Activated naive CD4-positive, alpha-beta T cell treated with Interleukin-2 at 50 U/mL for 16 hours (primary cell): ENCODE results near the gene OVAAL.

ENCODE experiments used
- DNase-seq: peaks from one replicate; pipeline ENCODE4 v3.0.0-alpha.2; 2020

The OVAAL gene

DNA sequence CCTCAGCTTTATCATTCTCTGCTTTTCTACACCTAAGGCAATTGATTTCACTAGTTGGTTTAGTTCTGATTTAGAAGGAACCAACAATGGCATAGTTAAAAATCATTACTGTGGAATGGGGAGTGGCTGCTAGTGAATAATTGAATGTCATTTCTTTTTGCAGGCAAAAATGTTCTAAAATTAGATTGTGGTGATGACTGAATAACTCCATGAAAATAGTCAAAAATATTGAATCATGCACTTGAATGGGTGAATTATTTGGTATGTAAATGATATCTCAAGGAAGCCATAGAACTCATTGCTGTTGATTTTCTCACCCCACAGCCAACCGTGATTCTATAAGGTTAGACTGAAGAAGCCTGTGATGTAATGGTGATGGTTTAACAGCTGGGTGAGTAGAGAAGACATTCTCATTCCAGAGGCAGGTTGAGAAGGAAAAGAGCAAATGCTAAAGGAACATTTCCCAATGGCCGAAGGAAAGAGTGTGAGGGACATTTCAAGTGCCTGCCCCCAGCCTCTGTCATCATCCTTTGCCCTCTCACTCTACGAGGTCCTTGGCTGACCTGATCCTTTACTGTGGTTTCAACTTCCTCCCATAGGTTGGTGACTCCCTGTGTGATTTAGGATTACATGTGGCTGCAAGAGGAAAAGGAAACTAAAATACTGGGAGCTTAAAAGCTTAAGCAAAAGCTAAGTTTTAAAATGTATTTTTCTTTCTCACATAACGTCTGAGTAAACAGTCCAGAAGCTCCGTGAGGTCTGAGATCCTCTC lies 12.5 kb downstream of the OVAAL start:
- no peak for DNase-seq

- peak; percentile 59 for DNase-seq
Observed at GRCh38 chr1:180571832-180572636, 13.3 kb downstream of the OVAAL start.

- no peak for DNase-seq
Observed at GRCh38 chr1:180572760-180573159, 14.0 kb downstream of the OVAAL start.

- no peak for DNase-seq
Observed at GRCh38 chr1:180574031-180574713, 15.4 kb downstream of the OVAAL start.

DNA sequence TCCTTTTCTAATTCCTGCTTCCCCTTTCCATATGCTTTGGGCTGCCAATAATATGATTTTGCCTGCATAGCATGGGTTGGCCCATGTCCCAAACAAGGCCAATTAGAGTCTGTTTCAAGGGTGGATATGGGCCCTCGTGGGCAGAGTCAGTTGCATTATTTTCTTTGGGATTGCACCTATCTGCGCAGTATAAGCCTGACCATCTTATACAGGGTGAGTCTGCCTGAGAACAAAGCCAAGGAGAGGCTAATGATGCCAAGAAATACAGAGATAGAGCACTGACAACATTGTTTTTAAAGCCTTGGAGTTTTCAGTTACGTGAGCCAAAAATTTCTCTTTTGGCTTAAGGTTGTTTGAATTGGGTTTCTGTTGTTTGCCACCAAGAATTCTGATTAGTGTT lies 18.6 kb downstream of the OVAAL start:
- no peak for DNase-seq

GRCh38 chr1:180579961-180580611 lies 21.3 kb downstream of the OVAAL start:
- DNase-seq, result no peak

DNA sequence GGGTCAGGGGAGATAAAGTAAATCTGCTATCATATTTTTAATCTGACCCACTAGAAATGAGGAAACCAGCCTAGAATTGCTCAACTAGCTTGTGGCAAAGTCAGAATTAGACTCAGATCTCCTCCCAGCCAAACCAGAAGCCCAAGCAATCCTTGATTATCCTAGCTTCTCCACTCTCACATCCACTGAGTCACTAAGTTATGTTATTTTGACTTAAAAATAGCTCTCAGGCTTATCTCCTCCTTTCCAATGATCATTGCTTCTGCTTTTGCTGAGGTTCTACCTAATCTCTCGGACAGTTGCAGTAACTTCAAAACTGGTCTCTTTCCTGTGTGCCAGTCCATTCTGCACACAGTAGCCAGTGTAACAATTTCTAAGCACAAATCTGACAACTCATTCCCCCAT lies 22.9 kb downstream of the OVAAL start:
- no peak for DNase-seq

GRCh38 chr1:180584869-180585268 lies 26.1 kb downstream of the OVAAL start:
- no peak for DNase-seq

DNA sequence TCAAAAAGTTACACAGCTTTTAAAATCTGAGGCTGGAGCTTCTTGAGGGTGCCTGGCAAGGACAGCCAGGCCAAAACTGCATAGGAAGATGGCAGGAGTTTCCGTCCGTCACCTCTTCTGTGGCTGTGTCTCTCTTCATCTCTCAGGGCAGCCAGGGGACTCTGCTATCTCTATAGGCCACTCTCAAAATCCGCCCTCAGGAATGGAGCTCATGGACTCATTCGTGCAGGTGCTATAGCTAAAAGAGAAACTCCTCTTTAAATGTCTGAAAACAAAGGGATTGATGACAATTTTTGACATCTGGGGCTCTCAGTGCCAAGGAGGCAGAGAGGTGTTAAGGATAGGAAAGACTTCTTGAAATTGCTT lies 27.2 kb downstream of the OVAAL start:
- no peak for DNase-seq

- DNase-seq, result no peak
Observed at GRCh38 chr1:180586671-180587155, 27.9 kb downstream of the OVAAL start.

DNA sequence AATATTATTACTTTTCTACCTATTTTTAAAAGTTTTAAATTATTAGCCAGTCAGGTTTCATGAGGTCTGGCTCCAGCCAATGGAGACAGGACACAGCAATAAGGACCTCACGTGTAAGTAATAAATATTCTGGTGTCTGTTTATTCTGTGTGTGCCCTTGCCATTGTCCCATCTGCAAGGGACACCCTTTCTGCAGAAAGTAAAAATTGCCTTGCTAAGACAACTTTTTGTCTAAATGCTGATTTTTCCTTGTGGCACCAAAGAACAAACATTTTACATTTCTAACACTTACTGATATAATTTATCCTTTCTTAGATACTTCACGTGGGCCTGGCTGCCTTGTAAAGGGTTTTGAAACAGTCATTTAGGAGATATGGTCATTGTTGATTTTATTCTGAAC lies 29.4 kb downstream of the OVAAL start:
- no peak for DNase-seq

- DNase-seq, result no peak
Observed at GRCh38 chr1:180590889-180591288, 32.1 kb downstream of the OVAAL start.

DNA sequence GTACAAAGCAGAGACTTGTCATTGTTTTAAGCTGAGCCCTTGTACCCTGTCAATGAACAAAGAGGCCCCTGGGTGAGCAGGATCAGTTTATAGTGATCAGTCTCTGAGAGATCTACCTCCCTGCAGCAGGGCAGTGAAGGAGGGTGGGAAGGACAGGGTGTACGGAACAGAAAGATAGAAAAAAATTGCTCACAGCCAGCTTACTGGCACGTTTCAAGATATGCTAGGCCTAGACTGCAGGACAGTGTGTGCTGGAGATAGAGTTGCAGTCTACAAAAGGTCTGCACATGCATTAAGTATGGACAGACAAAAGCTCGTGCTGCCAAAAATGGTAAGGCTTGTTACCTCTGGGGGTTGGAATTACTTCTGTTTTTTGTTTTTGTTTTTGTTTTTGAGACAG lies 34.6 kb downstream of the OVAAL start:
- no peak for DNase-seq

GRCh38 chr1:180594723-180595122 lies 36.0 kb downstream of the OVAAL start:
- no peak for DNase-seq

- no peak for DNase-seq
Observed at GRCh38 chr1:180595966-180596365, 37.2 kb downstream of the OVAAL start.

GRCh38 chr1:180597520-180597919 lies 38.8 kb downstream of the OVAAL start:
- DNase-seq, result no peak

- no peak for DNase-seq
Observed at GRCh38 chr1:180598333-180598974, 39.7 kb downstream of the OVAAL start.

- DNase-seq, result no peak
Observed at GRCh38 chr1:180600343-180600742, 41.6 kb downstream of the OVAAL start.

- DNase-seq, result no peak
Observed at GRCh38 chr1:180601512-180601911, 42.7 kb downstream of the OVAAL start.

GRCh38 chr1:180603223-180603849 lies 44.6 kb downstream of the OVAAL start:
- DNase-seq, result no peak

GRCh38 chr1:180603850-180604226 lies 45.1 kb downstream of the OVAAL start:
- no peak for DNase-seq

DNA sequence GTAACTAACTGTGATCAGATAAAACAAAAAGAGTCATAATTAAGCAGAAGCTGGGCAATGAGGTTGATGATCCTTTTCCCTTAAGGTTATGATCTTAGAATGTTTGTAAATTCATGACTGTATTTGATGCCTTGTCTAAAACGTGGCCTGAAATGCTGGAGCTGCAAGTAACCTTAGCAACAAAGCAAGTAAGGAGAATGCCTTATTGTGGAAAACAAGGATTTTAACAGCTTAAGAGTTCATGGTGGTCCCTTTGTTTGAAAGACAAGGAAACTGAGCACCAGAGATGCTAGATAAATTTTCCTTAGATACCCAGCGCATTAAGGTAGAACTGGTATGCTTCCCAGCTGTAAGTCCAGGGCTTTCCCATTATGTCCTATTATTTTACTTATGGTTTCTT lies 47.4 kb downstream of the OVAAL start:
- DNase-seq, result no peak
